ENCODE data around the gene CCL7. TPM values are rescaled to one million over a fixed set of nuclear protein-coding genes. Genes with fewer than 3 reads are reported as not detected.

CCL7 gene
- total RNA-seq, 1 experiment from 2014 or later, result 0.31 TPM

DNA sequence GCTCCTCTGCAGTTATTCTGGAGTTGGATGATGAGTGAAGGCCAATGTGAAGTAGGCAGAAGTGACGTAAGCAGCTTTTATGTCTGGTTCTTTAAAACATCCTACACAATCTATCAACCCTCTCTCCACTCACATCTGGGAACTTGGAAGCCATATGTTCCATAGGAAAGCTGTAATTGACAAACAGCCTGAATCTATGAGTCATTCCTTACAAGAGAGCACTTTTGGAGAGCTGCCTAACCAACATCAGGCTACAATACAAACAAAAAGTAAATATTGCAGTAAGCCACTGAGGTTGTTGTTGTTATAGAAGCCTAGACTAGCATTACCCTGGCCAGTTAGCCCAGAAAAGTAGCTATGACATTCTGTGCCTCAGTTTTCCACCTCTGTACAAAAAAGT, 5.9 kb downstream of the CCL7 start:
- peak; percentile 98 for ATAC-seq
- DNase-seq (ENCODE audit: low read depth, low spot score), result no peak
- intact Hi-C loops (cut with micrococcal nuclease; ENCODE audit: unreplicated experiment) (no loop called here), in situ Hi-C loops (cut with HindIII; ENCODE audit: low pct_unique_long_range_greater_than_20kb, low sequenced_read_pairs) (no loop called here)
- no peaks in the 10 kb centered on the region for H3K36me3 ChIP-seq (ENCODE audit: control insufficient read depth, insufficient read depth, low read length)
- ChIA-PET CTCF (no interaction called here), POLR2A (no interaction called here)
- H3K9me3 ChIP-seq (ENCODE audit: control insufficient read depth, insufficient read depth, low read depth, low read length), result no peaks in the 10 kb centered on the region
- H3K4me3 ChIP-seq (ENCODE audit: low read depth in 2 of 2, low read length in 2 of 2), result no peak overlapping the region
- H3K27me3 ChIP-seq (ENCODE audit: control insufficient read depth, insufficient read depth, low read length), result no peaks in the 10 kb centered on the region
- H3K4me1 ChIP-seq (ENCODE audit: control insufficient read depth, insufficient read depth, low read length), result peaks cover 10% of the 10 kb centered on the region
- TF ChIP-seq POLR2AphosphoS5 (IDR thresholded peaks at IDR 0.05; ENCODE audit: low read depth, low read length), result peak; percentile 59; the same call in 1 of the 2 replicates
- TF ChIP-seq, protein P1, sequence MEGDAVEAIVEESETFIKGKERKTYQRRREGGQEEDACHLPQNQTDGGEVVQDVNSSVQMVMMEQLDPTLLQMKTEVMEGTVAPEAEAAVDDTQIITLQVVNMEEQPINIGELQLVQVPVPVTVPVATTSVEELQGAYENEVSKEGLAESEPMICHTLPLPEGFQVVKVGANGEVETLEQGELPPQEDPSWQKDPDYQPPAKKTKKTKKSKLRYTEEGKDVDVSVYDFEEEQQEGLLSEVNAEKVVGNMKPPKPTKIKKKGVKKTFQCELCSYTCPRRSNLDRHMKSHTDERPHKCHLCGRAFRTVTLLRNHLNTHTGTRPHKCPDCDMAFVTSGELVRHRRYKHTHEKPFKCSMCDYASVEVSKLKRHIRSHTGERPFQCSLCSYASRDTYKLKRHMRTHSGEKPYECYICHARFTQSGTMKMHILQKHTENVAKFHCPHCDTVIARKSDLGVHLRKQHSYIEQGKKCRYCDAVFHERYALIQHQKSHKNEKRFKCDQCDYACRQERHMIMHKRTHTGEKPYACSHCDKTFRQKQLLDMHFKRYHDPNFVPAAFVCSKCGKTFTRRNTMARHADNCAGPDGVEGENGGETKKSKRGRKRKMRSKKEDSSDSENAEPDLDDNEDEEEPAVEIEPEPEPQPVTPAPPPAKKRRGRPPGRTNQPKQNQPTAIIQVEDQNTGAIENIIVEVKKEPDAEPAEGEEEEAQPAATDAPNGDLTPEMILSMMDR (IDR thresholded peaks at IDR 0.05), result no peak
- no TSS peak for BruUV-seq (replicated peaks)
- H3K27ac ChIP-seq (ENCODE audit: low read length), result peak overlapping the region; percentile 46; the same call in 1 of the 2 replicates

DNA sequence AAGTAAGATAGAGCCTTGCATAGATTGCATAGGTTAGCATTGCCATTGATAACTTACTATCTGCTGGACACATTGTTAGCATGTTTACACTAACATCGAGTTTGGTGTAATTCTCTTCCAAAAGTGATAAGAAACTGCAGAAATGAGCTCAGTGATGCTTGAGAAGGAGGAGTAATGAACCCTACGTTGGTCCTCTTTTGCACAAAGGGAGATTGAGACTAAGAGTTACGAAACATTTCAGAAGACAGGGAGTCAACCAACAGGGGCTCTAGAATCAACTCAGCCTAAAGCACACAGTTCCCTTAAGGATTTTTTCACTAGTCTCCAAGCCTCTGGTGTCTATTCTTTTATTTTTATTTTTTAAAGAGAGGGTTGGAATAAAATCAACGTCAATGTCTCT, 6.8 kb downstream of the CCL7 start:
- BruUV-seq (replicated peaks), result no TSS peak

DNA sequence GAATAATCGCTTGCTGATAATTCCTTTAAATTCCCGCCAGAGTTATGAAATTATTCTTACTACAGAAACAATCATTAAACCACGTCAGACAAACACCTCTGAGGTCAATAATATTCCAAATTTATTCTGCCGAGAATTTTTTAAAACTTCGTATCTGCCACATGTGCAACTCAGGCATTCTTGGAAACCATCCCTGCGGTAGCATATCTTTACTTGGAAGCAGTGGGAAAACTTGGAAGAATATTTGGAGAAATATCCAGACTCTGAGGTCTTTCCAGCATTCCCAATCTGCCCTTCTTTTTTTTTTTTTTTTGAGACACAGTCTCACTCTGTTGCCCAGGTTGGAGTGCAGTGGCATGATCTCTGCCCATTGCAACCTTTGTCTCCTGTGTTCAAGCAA, 13.6 kb downstream of the CCL7 start:
- ChIA-PET CTCF (no interaction called here), POLR2A (no interaction called here)
- H3K36me3 ChIP-seq (ENCODE audit: control insufficient read depth, insufficient read depth, low read length), result no peaks in the 10 kb centered on the region
- no peaks in the 10 kb centered on the region for H3K27me3 ChIP-seq (ENCODE audit: control insufficient read depth, insufficient read depth, low read length)
- in situ Hi-C loops (cut with HindIII; ENCODE audit: low pct_unique_long_range_greater_than_20kb, low sequenced_read_pairs), result no loop called here
- ATAC-seq (no peak), DNase-seq (ENCODE audit: low read depth, low spot score) (no peak)
- BruUV-seq (replicated peaks), result no TSS peak
- TF ChIP-seq SIN3A (IDR thresholded peaks at IDR 0.05; ENCODE audit: borderline replicate concordance, insufficient read depth, low read depth, low read length) (no peak), POLR2AphosphoS5 (IDR thresholded peaks at IDR 0.05; ENCODE audit: low read depth, low read length) (no peak), TCF7L2 (IDR thresholded peaks at IDR 0.05; ENCODE audit: low read depth, low read length) (no peak)
- TF ChIP-seq, protein P2, sequence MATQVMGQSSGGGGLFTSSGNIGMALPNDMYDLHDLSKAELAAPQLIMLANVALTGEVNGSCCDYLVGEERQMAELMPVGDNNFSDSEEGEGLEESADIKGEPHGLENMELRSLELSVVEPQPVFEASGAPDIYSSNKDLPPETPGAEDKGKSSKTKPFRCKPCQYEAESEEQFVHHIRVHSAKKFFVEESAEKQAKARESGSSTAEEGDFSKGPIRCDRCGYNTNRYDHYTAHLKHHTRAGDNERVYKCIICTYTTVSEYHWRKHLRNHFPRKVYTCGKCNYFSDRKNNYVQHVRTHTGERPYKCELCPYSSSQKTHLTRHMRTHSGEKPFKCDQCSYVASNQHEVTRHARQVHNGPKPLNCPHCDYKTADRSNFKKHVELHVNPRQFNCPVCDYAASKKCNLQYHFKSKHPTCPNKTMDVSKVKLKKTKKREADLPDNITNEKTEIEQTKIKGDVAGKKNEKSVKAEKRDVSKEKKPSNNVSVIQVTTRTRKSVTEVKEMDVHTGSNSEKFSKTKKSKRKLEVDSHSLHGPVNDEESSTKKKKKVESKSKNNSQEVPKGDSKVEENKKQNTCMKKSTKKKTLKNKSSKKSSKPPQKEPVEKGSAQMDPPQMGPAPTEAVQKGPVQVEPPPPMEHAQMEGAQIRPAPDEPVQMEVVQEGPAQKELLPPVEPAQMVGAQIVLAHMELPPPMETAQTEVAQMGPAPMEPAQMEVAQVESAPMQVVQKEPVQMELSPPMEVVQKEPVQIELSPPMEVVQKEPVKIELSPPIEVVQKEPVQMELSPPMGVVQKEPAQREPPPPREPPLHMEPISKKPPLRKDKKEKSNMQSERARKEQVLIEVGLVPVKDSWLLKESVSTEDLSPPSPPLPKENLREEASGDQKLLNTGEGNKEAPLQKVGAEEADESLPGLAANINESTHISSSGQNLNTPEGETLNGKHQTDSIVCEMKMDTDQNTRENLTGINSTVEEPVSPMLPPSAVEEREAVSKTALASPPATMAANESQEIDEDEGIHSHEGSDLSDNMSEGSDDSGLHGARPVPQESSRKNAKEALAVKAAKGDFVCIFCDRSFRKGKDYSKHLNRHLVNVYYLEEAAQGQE (IDR thresholded peaks at IDR 0.05; ENCODE audit: insufficient read depth in 1 of 2, low read depth in 2 of 2, low read length in 1 of 2), result no peak
- TF ChIP-seq, protein P1 (IDR thresholded peaks at IDR 0.05), result no peak
- H3K9me3 ChIP-seq (ENCODE audit: control insufficient read depth, insufficient read depth, low read depth, low read length), result no peaks in the 10 kb centered on the region
- intact Hi-C loops (cut with micrococcal nuclease; ENCODE audit: unreplicated experiment), result no loop called here
- no peaks in the 10 kb centered on the region for H3K4me1 ChIP-seq (ENCODE audit: control insufficient read depth, insufficient read depth, low read length)
- H3K27ac ChIP-seq (ENCODE audit: low read length), result no peak overlapping the region
- H3K4me3 ChIP-seq (ENCODE audit: low read depth in 2 of 2, low read length in 2 of 2), result no peak overlapping the region

More for the DNA sequence above, 6.8 kb downstream of the CCL7 start:
- TF ChIP-seq POLR2AphosphoS5 (IDR thresholded peaks at IDR 0.05; ENCODE audit: low read depth, low read length) (no peak), SIN3A (IDR thresholded peaks at IDR 0.05; ENCODE audit: borderline replicate concordance, insufficient read depth, low read depth, low read length) (no peak), TCF7L2 (IDR thresholded peaks at IDR 0.05; ENCODE audit: low read depth, low read length) (no peak)
- TF ChIP-seq, protein P1 (IDR thresholded peaks at IDR 0.05), result no peak
- Histone ChIP-seq H3K27ac (ENCODE audit: low read length) (peak overlapping the region; percentile 9; the same call in 1 of the 2 replicates), H3K4me3 (ENCODE audit: low read depth in 2 of 2, low read length in 2 of 2) (no peak overlapping the region), H3K9me3 (ENCODE audit: control insufficient read depth, insufficient read depth, low read depth, low read length) (no peaks in the 10 kb centered on the region), H3K36me3 (ENCODE audit: control insufficient read depth, insufficient read depth, low read length) (no peaks in the 10 kb centered on the region), H3K4me1 (ENCODE audit: control insufficient read depth, insufficient read depth, low read length) (peaks cover 10% of the 10 kb centered on the region), H3K27me3 (ENCODE audit: control insufficient read depth, insufficient read depth, low read length) (no peaks in the 10 kb centered on the region)
- intact Hi-C loops (cut with micrococcal nuclease; ENCODE audit: unreplicated experiment) (no loop called here), in situ Hi-C loops (cut with HindIII; ENCODE audit: low pct_unique_long_range_greater_than_20kb, low sequenced_read_pairs) (no loop called here)
- DNase-seq (ENCODE audit: low read depth, low spot score), result no peak
- ATAC-seq, result no peak
- CTCF ChIA-PET, result interaction anchor here (1.5 kb wide), 1 partner anchor 85 kb away, joined by 4 read pairs; no protein-coding TSS in a partner anchor
- POLR2A ChIA-PET, result no interaction called here
